ENCODE results near the gene ZDHHC17.
A peak's percentile ranks its signal among the peaks of the same experiment; 100 is the strongest.
"Not testable (repeated sequence)": the region's sequence is repeated elsewhere in the genome, so short reads cannot be mapped to it uniquely, and the experiment has no call there.

ZDHHC17 gene

GRCh38 chr12:76763746-76764675 is at the start of gene ZDHHC17:
ZDHHC17 (plus strand) TSS chr12:76764115; CDS start chr12:76764237, 122 bp downstream.
- peak; percentile 97 for DNase-seq

GRCh38 chr12:76714415-76714814 is 49.5 kb upstream of the ZDHHC17 start:
- DNase-seq, result no peak

GRCh38 chr12:76714861-76715260 is 49.1 kb upstream of the ZDHHC17 start:
- DNase-seq, result no peak

DNA sequence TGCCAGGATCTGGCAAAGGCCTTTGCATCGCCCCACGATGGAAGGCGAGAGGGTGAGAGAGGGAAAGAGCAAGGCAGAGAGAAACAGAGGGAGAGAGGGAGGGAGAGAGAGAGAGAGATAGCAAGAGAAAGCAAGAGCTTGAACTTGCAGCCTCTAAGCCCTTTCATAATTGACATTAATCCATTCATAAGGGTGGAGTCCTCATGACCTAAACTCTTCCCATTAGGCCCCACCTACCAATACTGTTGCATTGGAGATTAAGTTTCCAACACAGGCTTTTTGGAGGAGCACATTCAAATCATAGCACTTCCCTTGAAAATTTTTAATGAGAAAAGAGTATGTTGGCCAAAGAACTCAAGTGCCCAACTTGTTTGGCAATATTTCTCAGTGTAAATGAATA is 48.6 kb upstream of the ZDHHC17 start:
- DNase-seq, result no peak

DNA sequence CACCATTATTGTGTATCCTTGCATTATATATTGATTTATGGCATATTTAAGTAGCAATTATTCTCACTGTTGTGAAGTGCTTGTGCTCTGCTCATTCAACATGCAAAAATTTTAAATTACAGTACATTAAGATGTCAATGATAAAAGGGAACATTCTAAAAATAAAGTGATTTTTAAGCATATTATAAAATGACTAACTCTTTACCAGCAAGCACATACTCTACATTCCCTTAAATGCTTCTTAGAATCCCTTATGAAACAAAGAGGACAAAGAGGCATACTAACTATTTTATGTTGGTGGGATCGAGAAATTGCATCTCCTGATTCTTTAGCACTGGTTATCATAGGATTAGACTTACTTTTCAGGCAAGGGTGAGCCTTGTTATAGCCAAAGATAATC is 46.6 kb upstream of the ZDHHC17 start:
- DNase-seq, result no peak

GRCh38 chr12:76719171-76720041 is 44.5 kb upstream of the ZDHHC17 start:
- DNase-seq, result no peak

DNA sequence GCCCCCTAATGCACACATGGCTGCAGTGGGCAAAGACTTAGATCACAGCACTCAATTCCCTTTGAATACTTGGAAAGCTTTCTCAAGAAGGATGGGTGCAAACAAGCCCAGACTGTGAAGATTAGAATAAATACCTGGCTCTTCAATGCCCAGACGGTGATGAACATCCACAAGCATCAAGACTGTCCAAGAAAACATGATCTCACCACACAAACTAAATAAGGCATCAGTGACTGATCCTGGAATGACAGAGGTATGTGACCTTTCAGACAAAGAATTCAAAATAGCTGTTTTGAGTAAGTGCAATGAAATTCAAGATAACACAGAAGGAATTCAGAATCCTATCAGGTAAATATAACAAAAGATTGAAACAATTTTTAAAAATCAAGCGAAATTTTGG is 43.8 kb upstream of the ZDHHC17 start:
- DNase-seq, result no peak

DNA sequence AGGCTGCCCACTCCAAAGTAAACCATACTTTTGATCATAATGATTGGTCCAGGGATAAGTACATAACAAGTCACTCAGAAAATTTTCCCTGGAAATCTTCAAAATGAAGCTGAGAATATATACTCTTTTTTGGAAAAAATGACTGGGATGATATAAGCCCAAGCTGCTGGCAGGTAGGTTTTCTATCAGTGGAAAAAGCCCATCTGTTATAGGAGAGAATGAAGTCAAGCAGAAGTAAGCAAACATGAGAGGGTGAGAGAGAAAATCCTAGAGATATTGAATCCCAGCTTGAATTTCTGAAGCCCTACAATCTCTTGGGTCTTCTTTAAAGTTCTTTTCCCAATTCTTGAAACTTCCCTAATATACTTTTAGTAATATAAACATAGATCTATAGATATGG is 37.3 kb upstream of the ZDHHC17 start:
- no peak for DNase-seq

DNA sequence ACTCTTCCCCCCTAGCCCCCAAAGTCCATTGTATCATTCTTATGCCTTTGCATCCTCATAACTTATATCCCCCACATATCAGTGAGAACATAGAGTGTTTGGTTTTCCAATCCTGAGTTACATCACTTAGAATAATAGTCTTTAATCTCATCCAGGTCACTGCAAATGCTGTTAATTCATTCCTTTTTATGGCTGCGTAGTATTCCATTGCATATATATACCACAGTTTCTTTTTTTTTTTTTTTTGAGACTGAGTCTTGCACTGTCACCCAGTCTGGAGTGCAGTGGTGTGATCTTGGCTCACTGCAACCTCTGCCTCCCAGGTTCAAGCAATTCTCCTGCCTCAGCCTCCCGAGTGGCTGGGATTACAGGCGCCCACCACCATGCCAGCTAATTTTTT is 31.7 kb upstream of the ZDHHC17 start:
- DNase-seq, result not testable (repeated sequence)

- not testable (repeated sequence) for DNase-seq
These were observed 26.2 kb upstream of the ZDHHC17 start for GRCh38 chr12:76737689-76738088.

DNA sequence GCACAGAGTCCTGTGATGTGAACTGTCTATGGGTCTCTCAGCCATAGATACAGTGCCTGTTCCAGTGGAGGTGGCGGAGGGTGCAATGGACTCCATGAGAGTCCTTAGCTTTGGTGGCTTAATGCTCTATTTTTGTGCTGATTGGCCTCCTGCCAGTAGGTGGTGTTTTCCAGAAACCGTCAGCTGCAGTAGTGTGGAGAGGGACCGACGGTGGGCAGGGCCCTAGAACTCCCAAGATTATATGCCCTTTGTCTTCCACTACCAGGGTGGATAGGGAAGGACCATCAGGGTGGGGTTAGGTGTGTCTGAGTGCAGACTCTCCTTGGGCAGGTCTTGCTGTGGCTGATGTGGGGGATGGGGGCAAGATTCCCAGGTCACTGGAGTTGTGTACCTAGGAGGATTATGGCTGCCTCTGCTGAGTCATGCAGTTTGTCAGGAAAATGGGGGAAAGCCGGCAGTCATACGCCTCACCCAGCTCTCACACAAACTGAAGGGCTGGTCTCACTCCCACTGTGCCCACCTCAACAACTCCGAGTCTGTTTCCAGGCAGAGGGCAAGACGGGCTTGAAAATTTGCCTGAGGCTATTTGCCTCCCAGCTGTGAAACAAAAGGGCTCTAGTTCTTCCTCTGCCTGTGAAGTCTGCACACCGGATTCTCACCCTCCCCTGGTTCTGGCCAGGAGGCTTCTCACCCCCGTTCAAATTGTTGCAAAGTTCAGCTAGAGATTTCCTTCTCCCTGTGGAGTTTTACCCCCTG is 24.9 kb upstream of the ZDHHC17 start:
- no peak for DNase-seq

- DNase-seq, result no peak
These were observed 24.0 kb upstream of the ZDHHC17 start for GRCh38 chr12:76739896-76740295.

GRCh38 chr12:76740501-76740900 is 23.4 kb upstream of the ZDHHC17 start:
- no peak for DNase-seq

GRCh38 chr12:76745343-76745742 is 18.6 kb upstream of the ZDHHC17 start:
- no peak for DNase-seq

GRCh38 chr12:76746516-76746915 is 17.4 kb upstream of the ZDHHC17 start:
- DNase-seq, result no peak

- no peak for DNase-seq
These were observed 16.7 kb upstream of the ZDHHC17 start for GRCh38 chr12:76747245-76747644.

DNA sequence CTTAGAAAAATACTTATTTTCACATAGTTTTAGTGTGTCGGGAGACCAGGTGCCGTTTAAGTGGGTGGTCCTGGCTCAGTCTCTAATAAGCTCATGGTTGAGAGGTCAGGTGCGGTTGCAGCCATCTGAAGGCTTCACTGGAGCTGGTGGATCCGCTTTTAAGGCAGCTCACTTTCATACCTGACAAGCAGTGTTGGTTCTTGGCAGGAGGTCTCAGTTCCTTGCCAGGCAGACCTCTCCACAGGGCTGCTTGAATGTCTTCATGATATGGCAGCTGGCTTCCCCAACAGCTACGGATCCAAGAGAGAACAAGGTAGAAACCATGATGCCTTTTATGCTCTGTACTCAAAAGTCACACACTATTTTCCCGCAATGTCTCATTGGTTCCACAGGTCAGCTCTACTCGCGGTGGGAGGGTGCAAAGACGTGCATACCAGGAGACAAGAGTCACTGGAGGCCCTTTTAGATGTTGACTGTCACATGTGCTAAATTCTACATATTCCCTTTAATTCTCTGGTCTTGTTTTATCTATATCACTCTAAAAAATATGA is 8.0 kb upstream of the ZDHHC17 start:
- DNase-seq, result no peak

- no peak for DNase-seq
These were observed 6.2 kb upstream of the ZDHHC17 start for GRCh38 chr12:76757694-76758093.

GRCh38 chr12:76762601-76762980 is 1.3 kb upstream of the ZDHHC17 start:
- DNase-seq, result no peak

DNA sequence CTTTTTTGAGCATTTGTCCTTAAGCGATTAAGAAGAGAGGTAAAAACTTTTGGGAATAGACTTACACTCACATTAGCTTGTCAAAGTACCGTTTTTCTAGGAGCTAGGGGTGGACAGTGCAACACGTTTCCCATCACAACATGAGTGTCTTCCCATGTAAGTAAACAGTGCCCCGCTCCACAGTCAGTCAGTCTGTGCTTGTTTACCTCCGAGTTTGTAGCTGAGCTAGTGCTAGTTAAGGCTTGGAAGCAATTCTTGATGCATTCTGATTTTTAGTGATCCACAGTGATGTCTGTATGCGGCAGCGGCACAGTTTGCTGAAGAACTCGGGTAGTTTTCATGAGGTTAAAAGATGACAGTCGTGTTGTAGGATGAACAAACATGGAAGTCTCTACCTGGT is 941 bp downstream of the ZDHHC17 start:
- DNase-seq, result no peak

DNA sequence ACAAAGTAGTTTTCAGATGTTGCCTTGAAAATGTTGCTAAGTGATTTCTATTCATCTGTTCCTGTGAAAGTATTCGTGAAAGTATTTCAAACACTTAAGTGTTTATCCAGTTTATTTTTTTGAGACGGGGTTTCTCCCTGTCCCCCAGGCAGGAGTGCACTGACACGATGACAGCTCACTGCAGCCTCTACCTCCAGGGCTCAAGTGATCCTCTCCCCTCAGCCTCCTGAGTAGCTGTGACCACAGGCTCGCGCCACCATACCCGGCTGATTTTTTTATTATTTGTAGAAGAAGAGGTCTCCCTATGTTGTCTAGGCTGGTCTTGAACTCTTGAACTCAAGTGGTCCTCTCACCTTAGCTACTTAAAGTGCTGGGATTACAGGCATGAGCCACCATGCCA is 1.7 kb downstream of the ZDHHC17 start:
- no peak for DNase-seq

- no peak for DNase-seq
These were observed 2.2 kb downstream of the ZDHHC17 start for GRCh38 chr12:76766161-76766560.

- no peak for DNase-seq
These were observed 4.7 kb downstream of the ZDHHC17 start for GRCh38 chr12:76768576-76768975.
